HEK293 (cell line): Measurements from ENCODE around the gene ARHGAP4.

Experiments used
- CTCF ChIA-PET: fragments of 350-600 bp; formaldehyde crosslinking; extraction: SDS; loops from one replicate; lab custom pipeline; 2021; ENCODE audit warnings: antibody characterized with exemption; lab: Yijun Ruan, JAX
- POLR2A ChIA-PET: fragments of 300-600 bp; formaldehyde crosslinking; extraction: SDS; loops from one replicate; lab custom pipeline; 2020; ENCODE audit warnings: antibody characterized with exemption, inconsistent platforms; lab: Yijun Ruan, JAX
- H3K27ac ChIP-seq: fragments of 200-500 bp; sonication (Bioruptor generic); 2 replicates; pipeline ENCODE4 v1.5.1; 2014; ENCODE audit warnings: low read depth, low read length, control low read depth, inconsistent platforms; ENCODE audit errors: extremely low read depth
- H3K36me3 ChIP-seq, 2 experiments: fragments of 200-500 bp in 1 of 2; sonication (Bioruptor generic) in 1 of 2; 1 replicate in 1 of 2; 2 replicates in 1 of 2; pipeline ENCODE4 v1.5.1; 2014 to 2017; ENCODE audit warnings: inconsistent platforms in 2 of 2, low read length in 2 of 2; ENCODE audit not compliant: control insufficient read depth in 2 of 2, insufficient read depth in 1 of 2
- H3K4me1 ChIP-seq: fragments of 200-500 bp; sonication (Bioruptor generic); 2 replicates; pipeline ENCODE4 v1.5.1; 2014; ENCODE audit warnings: mild to moderate bottlenecking, low read length, inconsistent platforms; ENCODE audit not compliant: control insufficient read depth, insufficient read depth
- H3K4me3 ChIP-seq: 2 replicates; pipeline ENCODE4 v1.5.1; 2011; ENCODE audit warnings: low read depth, mild to moderate bottlenecking, control low read depth, low read length, moderate library complexity
- H3K9me3 ChIP-seq: fragments of 200-500 bp; sonication (Bioruptor generic); 2 replicates; pipeline ENCODE4 v1.5.1; 2014; ENCODE audit warnings: low read depth, low read length, inconsistent platforms; ENCODE audit not compliant: control insufficient read depth, insufficient read depth
- GLI4 ChIP-seq: fragments of 450-650 bp; formaldehyde crosslinking; IDR thresholded peaks from 2 replicates; pipeline ENCODE4 v1.5.1; 2016; ENCODE audit warnings: missing biosample characterization, missing genetic modification characterization
- GLIS1 ChIP-seq: fragments of 450-650 bp; formaldehyde crosslinking; IDR thresholded peaks from 2 replicates; pipeline ENCODE4 v1.5.1; 2016; ENCODE audit warnings: missing biosample characterization, missing genetic modification characterization
- KLF1 ChIP-seq: fragments of 450-650 bp; formaldehyde crosslinking; IDR thresholded peaks from 2 replicates; pipeline ENCODE4 v1.5.1; 2016; ENCODE audit warnings: missing biosample characterization, missing genetic modification characterization
- PRDM2 ChIP-seq: fragments of 450-650 bp; formaldehyde crosslinking; IDR thresholded peaks from 2 replicates; pipeline ENCODE4 v1.5.1; 2016; ENCODE audit warnings: missing biosample characterization, missing genetic modification characterization, borderline replicate concordance
- PRDM6 ChIP-seq: fragments of 450-650 bp; formaldehyde crosslinking; IDR thresholded peaks from 2 replicates; pipeline ENCODE4 v1.5.1; 2017; ENCODE audit warnings: missing biosample characterization, missing genetic modification characterization
- SETDB1 ChIP-seq: IDR thresholded peaks from one replicate; pipeline ENCODE4 v1.6.1; 2017; ENCODE audit warnings: mild to moderate bottlenecking, low read length, moderate library complexity, mixed read lengths; ENCODE audit not compliant: insufficient read length
- SP2 ChIP-seq: fragments of 450-650 bp; formaldehyde crosslinking; IDR thresholded peaks from 2 replicates; pipeline ENCODE4 v1.5.1; 2016; ENCODE audit warnings: missing biosample characterization, missing genetic modification characterization
- SP3 ChIP-seq: fragments of 450-650 bp; formaldehyde crosslinking; IDR thresholded peaks from 2 replicates; pipeline ENCODE4 v1.5.1; 2016; ENCODE audit warnings: missing biosample characterization, missing genetic modification characterization
- ZIC2 ChIP-seq: fragments of 450-650 bp; formaldehyde crosslinking; IDR thresholded peaks from 2 replicates; pipeline ENCODE4 v1.5.1; 2016; ENCODE audit warnings: missing biosample characterization, missing genetic modification characterization
- ZNF175 ChIP-seq: fragments of 450-650 bp; formaldehyde crosslinking; IDR thresholded peaks from 2 replicates; pipeline ENCODE4 v1.5.1; 2016; ENCODE audit warnings: missing biosample characterization, missing genetic modification characterization
- ZNF202 ChIP-seq: fragments of 450-650 bp; formaldehyde crosslinking; IDR thresholded peaks from 2 replicates; pipeline ENCODE4 v1.5.1; 2016; ENCODE audit warnings: missing biosample characterization, missing genetic modification characterization, borderline replicate concordance
- ZNF302 ChIP-seq: fragments of 450-650 bp; formaldehyde crosslinking; IDR thresholded peaks from 2 replicates; pipeline ENCODE4 v1.5.1; 2016; ENCODE audit warnings: missing biosample characterization, missing genetic modification characterization, low read depth
- ZNF560 ChIP-seq: fragments of 450-650 bp; formaldehyde crosslinking; IDR thresholded peaks from 2 replicates; pipeline ENCODE4 v1.5.1; 2017; ENCODE audit warnings: missing biosample characterization, missing genetic modification characterization, borderline replicate concordance
- ZNF600 ChIP-seq: fragments of 450-650 bp; formaldehyde crosslinking; IDR thresholded peaks from 2 replicates; pipeline ENCODE4 v1.5.1; 2016; ENCODE audit warnings: missing biosample characterization, missing genetic modification characterization
- ZNF621 ChIP-seq: fragments of 450-650 bp; formaldehyde crosslinking; IDR thresholded peaks from 2 replicates; pipeline ENCODE4 v1.5.1; 2017; ENCODE audit warnings: missing biosample characterization, missing genetic modification characterization
- ZNF624 ChIP-seq: fragments of 450-650 bp; formaldehyde crosslinking; IDR thresholded peaks from 2 replicates; pipeline ENCODE4 v1.5.1; 2017; ENCODE audit warnings: missing biosample characterization, missing genetic modification characterization
- ZNF747 ChIP-seq: fragments of 450-650 bp; formaldehyde crosslinking; IDR thresholded peaks from 2 replicates; pipeline ENCODE4 v1.5.1; 2016; ENCODE audit warnings: missing biosample characterization, missing genetic modification characterization
- ZSCAN18 ChIP-seq: fragments of 450-650 bp; formaldehyde crosslinking; IDR thresholded peaks from 2 replicates; pipeline ENCODE4 v1.5.1; 2016; ENCODE audit warnings: missing biosample characterization, missing genetic modification characterization
- TF ChIP-seq, protein P1 (sequence below): fragments of 450-650 bp; formaldehyde crosslinking; IDR thresholded peaks from 2 replicates; pipeline ENCODE4 v1.5.1; 2017; ENCODE audit warnings: missing biosample characterization, mild to moderate bottlenecking, missing genetic modification characterization, moderate library complexity

The ARHGAP4 gene

DNA sequence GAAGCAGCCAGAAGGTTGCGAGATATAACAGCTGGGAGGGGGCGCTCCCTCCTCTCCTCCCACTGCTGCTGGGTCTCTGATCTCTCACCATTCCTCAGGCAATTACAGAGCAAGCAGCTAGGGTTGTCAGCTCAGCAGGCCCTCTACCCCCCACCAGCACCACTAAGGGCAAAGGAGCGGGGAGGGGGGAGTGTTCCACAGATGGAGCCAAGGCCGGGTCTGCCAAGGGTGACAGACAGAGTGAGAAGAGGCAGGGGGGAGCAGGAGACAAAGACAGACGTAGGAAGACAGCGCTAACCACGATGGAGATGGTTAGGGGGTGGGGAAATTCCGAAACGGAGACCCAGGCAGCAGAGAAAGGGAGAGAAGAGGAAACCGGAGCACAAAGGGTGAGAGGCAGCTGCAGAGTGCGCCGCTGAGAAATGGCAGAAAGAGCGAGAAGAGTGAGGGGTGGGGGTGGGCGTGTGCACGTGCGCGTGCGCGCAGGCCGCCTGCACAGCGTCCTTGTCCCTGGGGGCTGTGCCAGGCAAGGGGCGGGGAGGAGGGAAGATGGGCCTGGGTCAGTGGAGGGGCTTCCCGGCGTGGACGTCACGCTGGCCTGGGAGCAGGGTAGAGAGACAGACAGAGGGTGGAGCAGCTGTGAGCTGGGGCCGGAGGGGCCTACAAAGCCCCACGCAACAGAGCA, 47.0 kb downstream of the ARHGAP4 start (continued):
- peak; percentile 88 for TF ChIP-seq ZIC2 (tag by site-specific recombination)
- TF ChIP-seq ZNF747 (tag by site-specific recombination): no peak

GRCh38 chrX:153878345-153878744, 47.7 kb downstream of the ARHGAP4 start:
- Histone ChIP-seq H3K36me3 (no peaks in the 10 kb centered on the region), H3K4me1 (no peaks in the 10 kb centered on the region), H3K27ac (no peak overlapping the region), H3K4me3 (no peak overlapping the region), H3K9me3 (no peaks in the 10 kb centered on the region)
- POLR2A ChIA-PET: interaction anchor here (0.9 kb wide), 1 partner anchor 50 kb away, joined by 3 read pairs; no protein-coding TSS in a partner anchor
- CTCF ChIA-PET: interaction anchor here (1.0 to 1.1 kb wide), 2 partner anchors 8 to 18 kb away, joined by 3 read pairs; no protein-coding TSS in a partner anchor
- TF ChIP-seq ZNF621 (tag by site-specific recombination) (no peak), ZNF560 (tag by site-specific recombination) (no peak), SP2 (tag by site-specific recombination) (no peak), ZNF302 (tag by site-specific recombination) (no peak), PRDM6 (no peak), ZNF175 (no peak), SP3 (tag by site-specific recombination) (no peak)
- TF ChIP-seq, protein P1, sequence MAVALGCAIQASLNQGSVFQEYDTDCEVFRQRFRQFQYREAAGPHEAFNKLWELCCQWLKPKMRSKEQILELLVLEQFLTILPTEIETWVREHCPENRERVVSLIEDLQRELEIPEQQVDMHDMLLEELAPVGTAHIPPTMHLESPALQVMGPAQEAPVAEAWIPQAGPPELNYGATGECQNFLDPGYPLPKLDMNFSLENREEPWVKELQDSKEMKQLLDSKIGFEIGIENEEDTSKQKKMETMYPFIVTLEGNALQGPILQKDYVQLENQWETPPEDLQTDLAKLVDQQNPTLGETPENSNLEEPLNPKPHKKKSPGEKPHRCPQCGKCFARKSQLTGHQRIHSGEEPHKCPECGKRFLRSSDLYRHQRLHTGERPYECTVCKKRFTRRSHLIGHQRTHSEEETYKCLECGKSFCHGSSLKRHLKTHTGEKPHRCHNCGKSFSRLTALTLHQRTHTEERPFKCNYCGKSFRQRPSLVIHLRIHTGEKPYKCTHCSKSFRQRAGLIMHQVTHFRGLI (tag by site-specific recombination): no peak

GRCh38 chrX:153877571-153878261, 48.3 kb downstream of the ARHGAP4 start:
- no peak overlapping the region for H3K27ac ChIP-seq
- TF ChIP-seq ZNF175: no peak
- no peak for TF ChIP-seq ZNF600 (tag by site-specific recombination)
- TF ChIP-seq GLI4 (tag by site-specific recombination): no peak
- no peak for TF ChIP-seq GLIS1 (tag by site-specific recombination)
- TF ChIP-seq PRDM2 (tag by site-specific recombination): no peak
- TF ChIP-seq KLF1: no peak
- TF ChIP-seq ZNF624 (tag by site-specific recombination): no peak
- TF ChIP-seq ZSCAN18 (tag by site-specific recombination): no peak
- TF ChIP-seq SETDB1: no peak
- no peak for TF ChIP-seq ZNF202 (tag by site-specific recombination)

More at GRCh38 chrX:153877571-153878261, 48.3 kb downstream of the ARHGAP4 start:
- CTCF ChIA-PET: interaction anchor here (1.0 to 1.1 kb wide), 2 partner anchors 9 to 18 kb away, joined by 3 read pairs; no protein-coding TSS in a partner anchor
- H3K36me3 ChIP-seq: no peaks in the 10 kb centered on the region
- POLR2A ChIA-PET: interaction anchor here (0.9 kb wide), 1 partner anchor 51 kb away, joined by 3 read pairs; no protein-coding TSS in a partner anchor
- no peaks in the 10 kb centered on the region for H3K4me1 ChIP-seq
- no peak overlapping the region for H3K4me3 ChIP-seq
- no peaks in the 10 kb centered on the region for H3K9me3 ChIP-seq
